Endothelial cell of umbilical vein (primary cell): ENCODE data around the gene NPNT. TPM values are rescaled to one million over a fixed set of nuclear protein-coding genes. Genes with fewer than 3 reads are reported as not detected.

Experiments
- BruUV-seq: library from RNA; stranded (reverse); fragments of 400-500 nt; replicated peaks from 2 replicates; lab custom pipeline; 2021; lab: Mats Ljungman, UMichigan
- CTCF ChIA-PET: fragments of 300-600, 350-600 bp; sonication (Branson Sonifier 250); formaldehyde crosslinking; loops from one replicate; lab custom pipeline; 2021; ENCODE audit warnings: antibody characterized with exemption, inconsistent platforms; lab: Charles Lee
- POLR2A ChIA-PET: fragments of 300-600, 350-600 bp; sonication (Branson Sonifier 250); formaldehyde crosslinking; loops from one replicate; lab custom pipeline; 2021; ENCODE audit warnings: antibody characterized with exemption, inconsistent platforms; lab: Charles Lee
- DNase-seq: peaks from one replicate; pipeline ENCODE4 v3.0.0-alpha.2; 2011; ENCODE audit warnings: low read depth, low spot score
- FAIRE-seq: peaks from 2 replicates; lab custom pipeline; 2011; peaks lifted over from hg19 to GRCh38; lab: Jason Lieb, UNC
- H2AFZ ChIP-seq: 2 replicates; pipeline ENCODE4 v1.6.0; 2012; ENCODE audit warnings: low read depth, low read length, control low read depth, inconsistent platforms
- H3K27ac ChIP-seq: 2 replicates; pipeline ENCODE4 v1.5.1; 2011; ENCODE audit warnings: low read depth, mild to moderate bottlenecking, control low read depth, low read length, moderate library complexity; ENCODE audit not compliant: insufficient read depth
- H3K27me3 ChIP-seq, 2 experiments: 2 replicates each; pipeline versions ENCODE4 v1.6.0 to v1.6.1; 2011; ENCODE audit warnings: low read length in 2 of 2, mixed read lengths in 1 of 2; ENCODE audit not compliant: control insufficient read depth in 2 of 2, insufficient read depth in 2 of 2
- H3K36me3 ChIP-seq, 2 experiments: 2 replicates in 1 of 2; 3 replicates in 1 of 2; pipeline ENCODE4 v1.5.1; 2011; ENCODE audit warnings: low read length in 2 of 2, mild to moderate bottlenecking in 1 of 2, moderate library complexity in 1 of 2; ENCODE audit not compliant: control insufficient read depth in 2 of 2, insufficient read depth in 2 of 2; ENCODE audit errors: extremely low read depth in 1 of 2
- H3K4me1 ChIP-seq: 3 replicates; pipeline ENCODE4 v1.5.1; 2011; ENCODE audit warnings: mild to moderate bottlenecking, low read length; ENCODE audit not compliant: control insufficient read depth, insufficient read depth; ENCODE audit errors: extremely low read depth
- H3K4me2 ChIP-seq: 2 replicates; pipeline ENCODE4 v1.6.1; 2011; ENCODE audit warnings: low read length, control low read depth, mixed read lengths; ENCODE audit not compliant: insufficient read depth
- H3K4me3 ChIP-seq, 3 experiments: fragments of 200-600 bp in 1 of 3; sonication (generic), shearing (Covaris generic) in 1 of 3; replicated peaks in 1 of 3; 2 replicates each; pipeline ENCODE4 v1.5.1; 2011 to 2016; ENCODE audit warnings: control low read depth in 3 of 3, low read length in 3 of 3, mild to moderate bottlenecking in 2 of 3, inconsistent platforms in 1 of 3, low read depth in 1 of 3, moderate library complexity in 1 of 3; ENCODE audit not compliant: insufficient read depth in 1 of 3
- H3K79me2 ChIP-seq: 2 replicates; pipeline ENCODE4 v1.6.0; 2012; ENCODE audit warnings: low read length, inconsistent platforms; ENCODE audit not compliant: control insufficient read depth, insufficient read depth
- H3K9ac ChIP-seq: replicated peaks from 2 replicates; pipeline ENCODE3; 2011; ENCODE audit warnings: low read length, control low read depth; ENCODE audit not compliant: insufficient read depth; ENCODE audit errors: extremely low read depth
- H3K9me1 ChIP-seq: replicated peaks from 3 replicates; pipeline ENCODE4 v1.6.0; 2011; ENCODE audit warnings: mild to moderate bottlenecking, low read length; ENCODE audit not compliant: control insufficient read depth, insufficient read depth; ENCODE audit errors: extremely low read depth
- H3K9me3 ChIP-seq: replicated peaks from 2 replicates; pipeline ENCODE4 v1.5.1; 2012; ENCODE audit warnings: low read length, inconsistent platforms; ENCODE audit not compliant: control insufficient read depth, insufficient read depth
- H4K20me1 ChIP-seq: replicated peaks from 2 replicates; pipeline ENCODE3; 2011; ENCODE audit warnings: mild to moderate bottlenecking, low read length; ENCODE audit not compliant: control insufficient read depth, insufficient read depth; ENCODE audit errors: extremely low read depth
- CTCF ChIP-seq, 2 donors: IDR thresholded peaks; 1 replicate in 1 of 2; 2 replicates in 1 of 2; pipeline ENCODE4 v1.5.1; 2011; ENCODE audit warnings: low read length in 2 of 2, mild to moderate bottlenecking in 2 of 2, moderate library complexity in 2 of 2, control low read depth in 1 of 2, inconsistent platforms in 1 of 2, low read depth in 1 of 2; ENCODE audit not compliant: insufficient read depth in 1 of 2; ENCODE audit errors: extremely low read depth in 1 of 2
- EZH2 ChIP-seq: IDR thresholded peaks from 2 replicates; pipeline ENCODE4 v1.6.1; 2012; ENCODE audit warnings: borderline replicate concordance, low read depth, mild to moderate bottlenecking, moderate library complexity, low read length, inconsistent platforms; ENCODE audit not compliant: severe bottlenecking
- FOS ChIP-seq: IDR thresholded peaks from 2 replicates; pipeline ENCODE4 v1.6.1; 2011; ENCODE audit warnings: mild to moderate bottlenecking, low read length, moderate library complexity, borderline replicate concordance; ENCODE audit not compliant: insufficient read depth
- GATA2 ChIP-seq: IDR thresholded peaks from 2 replicates; pipeline ENCODE4 v1.7.0; 2011; ENCODE audit warnings: low read depth, mild to moderate bottlenecking, moderate library complexity, mixed read lengths, low read length; ENCODE audit not compliant: insufficient read length, insufficient read depth
- JUN ChIP-seq: IDR thresholded peaks from 2 replicates; pipeline ENCODE4 v1.6.1; 2011; ENCODE audit warnings: borderline replicate concordance, low read depth; ENCODE audit not compliant: insufficient read length, insufficient read depth
- MAX ChIP-seq: IDR thresholded peaks from 2 replicates; pipeline ENCODE4 v1.6.1; 2011; ENCODE audit not compliant: insufficient read depth, insufficient read length
- MYC ChIP-seq: IDR thresholded peaks from one replicate; pipeline ENCODE4 v1.6.1; 2011; ENCODE audit warnings: mild to moderate bottlenecking, low read depth, low read length
- POLR2A ChIP-seq: IDR thresholded peaks from 2 replicates; pipeline ENCODE4 v1.6.1; 2012; ENCODE audit warnings: low read depth, mild to moderate bottlenecking, control low read depth, low read length
- POLR2AphosphoS5 ChIP-seq: IDR thresholded peaks from 2 replicates; pipeline ENCODE4 v1.6.1; 2012; ENCODE audit warnings: low read depth, mild to moderate bottlenecking, control low read depth, low read length, moderate library complexity; ENCODE audit not compliant: insufficient read depth
- dilution Hi-C: fragments of 300-500 bp; cut with MboI; formaldehyde crosslinking; loops from one replicate; pipeline ENCODE4 v1.15.0; 2019; ENCODE audit warnings: low sequenced_read_pairs; ENCODE audit not compliant: extremely low pct_ligation_motif_present
- intact Hi-C: fragments of 100-400 bp; cut with micrococcal nuclease; formaldehyde crosslinking; loops from one replicate; pipeline ENCODE4 v1.10.0; 2022
- polyA plus RNA-seq, 4 experiments: library from polyadenylated mRNA; depleted of rRNA in 3 of 4; stranded (reverse) in 3 of 4; unstranded in 1 of 4; fragments of >200 nt; gene quantifications; 2 replicates each; pipeline versions ENCODE4 v1.2.1 to v1.2.3, GENCODE V29; 2011 to 2012; ENCODE audit warnings: missing spikeins in 1 of 4
- total RNA-seq: library from RNA; stranded (reverse); gene quantifications from 2 replicates; pipeline ENCODE4 v1.2.3, GENCODE V29; 2021

NPNT gene
- total and polyA plus RNA-seq, 2 donors (not counting 3 experiments of a cell fraction or from before 2014, with no cell fraction given), result not detected

- Histone ChIP-seq H3K4me3 (no peak overlapping the region), H3K4me1 (no peaks in the 10 kb centered on the region), H2AFZ (no peak overlapping the region), H3K9me1 (no peaks in the 10 kb centered on the region), H3K9ac (no peak overlapping the region), H3K9me3 (no peaks in the 10 kb centered on the region), H3K27me3 (peaks cover 0 to 3% of the 10 kb centered on the region in 2 experiments), H3K27ac (no peak overlapping the region), H3K4me2 (no peak overlapping the region), H4K20me1 (no peaks in the 10 kb centered on the region), H3K79me2 (no peaks in the 10 kb centered on the region), H3K36me3 (no peaks in the 10 kb centered on the region)
- FAIRE-seq (no peak), DNase-seq (no peak)
- intact Hi-C loops, result no loop called here
- no TSS peak for BruUV-seq
- dilution Hi-C loops, result no loop called here
- CTCF ChIA-PET, result no interaction called here
- no peak for TF ChIP-seq GATA2
- TF ChIP-seq EZH2, result no peak
- no peak for TF ChIP-seq FOS
- no peak for TF ChIP-seq MYC
- TF ChIP-seq JUN, result no peak
- TF ChIP-seq CTCF (IDR thresholded peaks at IDR 0.05; ENCODE audit: extremely low read depth in 1 of 2, insufficient read depth in 1 of 2, low read depth in 1 of 2, low read length in 2 of 2), result no peak
- TF ChIP-seq MAX, result no peak
- no peak for TF ChIP-seq POLR2AphosphoS5
- TF ChIP-seq POLR2A, result no peak
- POLR2A ChIA-PET, result no interaction called here
These were observed 62.4 kb downstream of the NPNT start for GRCh38 chr4:105957680-105958079.
